Mononuclear cell (primary cell): ENCODE data around the gene CAVIN4. TPM values are rescaled to one million over a fixed set of nuclear protein-coding genes. Genes with fewer than 3 reads are reported as not detected.

Experiments used
- H3K27me3 ChIP-seq: 2 replicates; pipeline ENCODE4 v1.6.0; 2011; ENCODE audit warnings: low read length, control low read depth; ENCODE audit not compliant: insufficient read depth
- H3K4me1 ChIP-seq: 2 replicates; pipeline ENCODE4 v1.5.1; 2011; ENCODE audit warnings: mild to moderate bottlenecking, low read length, control low read depth; ENCODE audit not compliant: insufficient read depth
- H3K4me3 ChIP-seq: 2 replicates; pipeline ENCODE4 v1.5.1; 2011; ENCODE audit warnings: mild to moderate bottlenecking, low read length, moderate library complexity
- H3K9me3 ChIP-seq: 2 replicates; pipeline ENCODE4 v1.5.1; 2011; ENCODE audit warnings: low read depth, mild to moderate bottlenecking, control low read depth, low read length
- total RNA-seq: library from RNA; depleted of rRNA; stranded (reverse); fragments of >200 nt; gene quantifications from one replicate; pipeline ENCODE4 v1.2.3, GENCODE V29; 2012

CAVIN4 gene
- total RNA-seq, 1 donor = not detected

DNA sequence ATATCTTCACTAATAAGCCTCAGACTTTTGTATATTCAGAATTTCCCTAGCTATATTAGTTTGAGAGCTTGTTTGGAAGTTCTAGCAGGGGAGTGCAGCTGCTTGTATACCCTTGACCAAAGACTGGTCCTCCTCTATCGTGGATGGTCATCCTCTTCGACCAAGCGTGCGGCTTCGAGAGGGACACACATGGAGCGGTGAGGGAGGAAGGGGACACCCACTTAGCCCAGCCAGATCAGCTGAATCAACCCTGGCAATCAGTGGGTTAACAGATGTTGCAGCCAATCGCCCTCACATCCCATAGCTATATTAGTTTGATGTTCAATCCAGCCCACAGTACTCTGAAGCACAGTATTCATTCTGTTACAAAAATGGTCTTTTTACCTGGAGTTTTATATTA lies 3.2 kb downstream of the CAVIN4 start:
- H3K4me3 ChIP-seq = no peak overlapping the region
- no peaks in the 10 kb centered on the region for H3K9me3 ChIP-seq
- no peaks in the 10 kb centered on the region for H3K4me1 ChIP-seq
- no peaks in the 10 kb centered on the region for H3K27me3 ChIP-seq

DNA sequence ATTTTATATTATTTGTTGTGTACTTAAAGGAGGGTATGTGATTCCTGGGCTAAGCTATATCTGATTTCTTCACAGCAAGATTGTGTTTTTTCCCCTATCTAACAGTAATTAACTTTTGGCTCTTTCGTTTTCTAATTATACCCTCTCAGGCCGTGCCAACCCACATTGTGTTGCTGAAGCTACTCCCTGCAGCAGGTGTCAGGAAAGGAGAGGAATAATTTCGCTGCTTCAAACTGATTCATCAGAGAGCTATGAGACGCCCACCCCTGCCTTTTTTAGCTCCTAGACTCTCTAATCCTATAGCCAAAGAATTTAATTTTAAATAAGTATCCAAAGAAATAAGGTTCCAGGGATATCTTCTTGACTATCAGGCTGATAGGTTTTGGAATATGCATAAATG lies 3.8 kb downstream of the CAVIN4 start:
- no peaks in the 10 kb centered on the region for H3K9me3 ChIP-seq
- H3K4me1 ChIP-seq = no peaks in the 10 kb centered on the region
- no peak overlapping the region for H3K4me3 ChIP-seq
- H3K27me3 ChIP-seq = no peaks in the 10 kb centered on the region

DNA sequence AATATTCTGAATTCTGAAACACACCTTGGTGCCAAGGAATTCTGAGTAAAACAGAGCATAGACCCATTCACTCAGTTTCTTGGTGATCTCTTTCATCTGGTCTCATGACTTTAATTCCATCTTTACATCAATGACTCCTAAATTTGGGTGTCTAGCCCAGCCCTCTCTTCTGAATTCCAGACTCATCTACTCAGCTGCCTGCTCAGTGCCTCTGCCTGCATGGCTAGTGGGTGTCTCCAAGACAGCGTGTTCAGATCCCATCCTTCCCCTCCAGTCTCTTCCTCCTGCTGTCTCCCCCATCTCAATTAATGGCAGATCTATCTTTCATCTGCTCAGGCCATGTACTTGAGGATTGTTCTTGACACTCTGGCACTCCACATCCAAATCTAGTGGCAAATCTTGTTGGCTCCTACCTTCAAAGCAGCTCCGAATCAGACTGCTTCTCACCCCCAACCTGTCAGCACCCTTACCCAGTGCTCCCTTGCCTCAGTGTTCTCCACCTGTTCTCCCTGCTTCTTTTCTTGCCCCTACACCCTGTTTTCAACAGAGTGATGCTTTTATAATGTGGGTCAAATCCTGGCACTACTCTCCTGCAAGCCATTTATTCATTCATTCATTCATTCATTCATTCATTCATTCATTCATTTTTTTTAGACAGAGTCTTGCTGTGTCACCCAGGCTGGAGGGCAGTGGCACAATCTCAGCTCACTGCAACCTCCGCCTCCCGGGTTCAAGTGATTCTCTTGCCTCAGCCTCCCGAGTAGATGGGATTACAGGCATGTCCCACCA lies 5.3 kb downstream of the CAVIN4 start:
- H3K9me3 ChIP-seq = no peaks in the 10 kb centered on the region
- no peaks in the 10 kb centered on the region for H3K27me3 ChIP-seq
- H3K4me3 ChIP-seq = no peak overlapping the region
- no peaks in the 10 kb centered on the region for H3K4me1 ChIP-seq

DNA sequence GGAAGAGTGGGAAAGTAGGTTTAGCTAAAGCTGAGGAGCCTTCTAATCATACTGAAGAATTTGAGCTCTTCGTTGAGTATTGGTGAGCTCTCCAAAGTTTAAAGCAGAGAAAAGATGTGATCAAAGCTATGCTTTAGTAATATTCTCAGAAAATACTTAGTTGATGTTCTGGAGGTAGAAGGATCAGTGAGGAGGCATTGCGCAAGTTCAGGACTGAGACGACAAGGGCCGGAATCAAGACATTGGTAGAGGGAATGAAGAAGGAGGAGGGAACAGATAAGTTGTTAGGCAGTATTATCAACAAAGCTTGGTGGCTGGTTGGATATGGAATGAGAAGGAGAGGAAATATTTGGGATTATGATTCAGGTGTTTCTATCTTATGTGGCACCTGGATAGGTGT lies 7.1 kb downstream of the CAVIN4 start:
- Histone ChIP-seq H3K4me1 (no peaks in the 10 kb centered on the region), H3K9me3 (no peaks in the 10 kb centered on the region), H3K4me3 (no peak overlapping the region), H3K27me3 (no peaks in the 10 kb centered on the region)

DNA sequence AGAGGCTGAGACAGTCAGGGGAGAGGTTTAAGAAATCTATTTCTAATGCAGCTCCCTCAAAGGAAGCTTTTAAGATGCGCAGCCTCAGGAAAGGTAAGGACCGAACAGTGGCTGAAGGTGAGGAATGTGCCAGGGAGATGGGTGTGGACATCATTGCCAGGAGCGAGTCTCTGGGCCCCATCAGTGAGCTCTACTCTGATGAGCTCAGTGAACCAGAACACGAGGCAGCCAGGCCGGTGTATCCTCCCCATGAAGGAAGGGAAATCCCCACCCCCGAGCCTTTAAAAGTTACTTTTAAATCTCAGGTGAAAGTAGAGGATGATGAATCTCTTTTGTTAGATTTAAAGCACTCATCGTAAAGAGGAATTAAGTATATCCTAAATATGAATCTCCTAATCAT lies 8.2 kb downstream of the CAVIN4 start:
- H3K4me3 ChIP-seq = no peak overlapping the region
- no peaks in the 10 kb centered on the region for H3K9me3 ChIP-seq
- H3K4me1 ChIP-seq = no peaks in the 10 kb centered on the region
- H3K27me3 ChIP-seq = no peaks in the 10 kb centered on the region

DNA sequence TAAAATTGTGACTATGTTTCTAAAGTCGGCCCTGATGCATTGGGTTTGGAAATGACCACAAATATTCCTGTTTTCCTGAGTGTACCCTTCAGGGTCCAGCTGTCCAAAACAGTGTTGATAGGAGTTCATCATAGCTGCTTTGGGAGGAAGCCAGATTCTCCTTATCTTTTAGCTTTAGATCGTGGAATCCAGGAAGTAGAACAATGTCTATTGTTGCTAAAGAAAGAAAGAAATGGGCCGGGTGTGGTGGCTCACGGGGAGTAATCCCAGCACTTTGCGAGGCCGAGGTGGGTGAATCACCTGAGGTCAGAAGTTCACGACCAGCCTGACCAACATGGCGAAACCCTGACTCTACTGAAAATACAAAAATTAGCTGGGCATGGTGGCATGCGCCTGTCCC lies 9.5 kb downstream of the CAVIN4 start:
- Histone ChIP-seq H3K27me3 (no peaks in the 10 kb centered on the region), H3K4me1 (no peaks in the 10 kb centered on the region), H3K9me3 (no peaks in the 10 kb centered on the region), H3K4me3 (no peak overlapping the region)

DNA sequence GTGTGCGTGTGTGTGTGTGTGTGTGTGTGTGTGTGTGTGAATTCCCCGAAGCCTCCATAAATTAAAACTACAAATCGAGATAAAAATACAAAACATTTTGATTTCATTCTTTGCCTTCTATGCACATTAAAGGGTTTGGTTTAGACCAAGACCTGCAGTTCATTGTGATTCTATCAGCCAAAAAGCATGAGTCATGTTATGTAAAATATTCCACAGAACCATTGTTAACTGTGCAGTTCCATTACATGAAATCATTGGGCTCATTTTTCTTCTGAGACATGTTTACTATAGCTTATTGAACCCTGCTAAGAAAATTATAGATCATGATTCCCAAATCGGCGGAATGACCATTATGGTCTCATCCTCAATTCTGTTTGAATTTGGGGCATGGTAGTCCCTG lies 11.7 kb downstream of the CAVIN4 start:
- H3K27me3 ChIP-seq = no peaks in the 10 kb centered on the region
- no peaks in the 10 kb centered on the region for H3K4me1 ChIP-seq
- H3K9me3 ChIP-seq = no peaks in the 10 kb centered on the region
- H3K4me3 ChIP-seq = no peak overlapping the region

DNA sequence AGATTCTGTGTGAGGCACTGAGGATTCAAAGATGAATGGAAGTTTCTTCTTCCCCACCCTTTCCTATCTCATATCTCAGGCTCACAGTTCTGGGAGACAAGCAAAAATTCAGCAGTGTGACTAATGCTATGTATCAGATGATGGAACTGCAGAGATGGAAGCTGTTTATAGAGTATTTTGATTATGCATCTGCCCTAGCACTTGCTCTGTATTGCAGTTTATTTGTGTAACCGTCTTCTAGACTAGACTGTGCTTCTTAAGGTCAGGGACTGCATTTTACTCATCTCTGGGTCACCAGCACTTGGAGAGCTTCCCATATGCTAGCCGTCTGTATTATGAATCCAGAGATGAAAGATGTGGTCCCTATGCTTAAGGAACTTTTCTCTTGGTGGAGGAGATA lies 12.6 kb downstream of the CAVIN4 start:
- H3K4me3 ChIP-seq = no peak overlapping the region
- no peaks in the 10 kb centered on the region for H3K9me3 ChIP-seq
- no peaks in the 10 kb centered on the region for H3K27me3 ChIP-seq
- no peaks in the 10 kb centered on the region for H3K4me1 ChIP-seq

DNA sequence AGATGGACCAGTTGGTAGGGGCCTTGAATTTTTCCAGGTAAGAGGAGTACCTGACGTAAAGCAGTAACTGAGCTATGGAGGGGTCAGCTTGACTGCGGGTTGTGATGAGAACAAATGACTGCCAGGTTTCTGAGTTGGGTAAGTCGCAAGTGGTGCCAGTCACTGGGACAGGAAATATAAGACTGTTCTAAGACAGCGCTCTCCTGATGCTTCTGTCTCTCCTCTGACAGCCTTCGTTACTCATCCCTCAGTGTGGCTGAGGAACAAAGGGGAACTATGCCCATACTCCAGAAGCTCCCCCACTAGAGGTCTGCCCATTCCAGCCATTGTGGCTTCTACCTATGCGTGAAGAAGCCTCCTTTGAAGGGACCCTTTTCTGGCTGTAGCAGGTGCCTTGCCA lies 13.3 kb downstream of the CAVIN4 start:
- H3K4me1 ChIP-seq = no peaks in the 10 kb centered on the region
- H3K27me3 ChIP-seq = no peaks in the 10 kb centered on the region
- H3K9me3 ChIP-seq = no peaks in the 10 kb centered on the region
- no peak overlapping the region for H3K4me3 ChIP-seq

DNA sequence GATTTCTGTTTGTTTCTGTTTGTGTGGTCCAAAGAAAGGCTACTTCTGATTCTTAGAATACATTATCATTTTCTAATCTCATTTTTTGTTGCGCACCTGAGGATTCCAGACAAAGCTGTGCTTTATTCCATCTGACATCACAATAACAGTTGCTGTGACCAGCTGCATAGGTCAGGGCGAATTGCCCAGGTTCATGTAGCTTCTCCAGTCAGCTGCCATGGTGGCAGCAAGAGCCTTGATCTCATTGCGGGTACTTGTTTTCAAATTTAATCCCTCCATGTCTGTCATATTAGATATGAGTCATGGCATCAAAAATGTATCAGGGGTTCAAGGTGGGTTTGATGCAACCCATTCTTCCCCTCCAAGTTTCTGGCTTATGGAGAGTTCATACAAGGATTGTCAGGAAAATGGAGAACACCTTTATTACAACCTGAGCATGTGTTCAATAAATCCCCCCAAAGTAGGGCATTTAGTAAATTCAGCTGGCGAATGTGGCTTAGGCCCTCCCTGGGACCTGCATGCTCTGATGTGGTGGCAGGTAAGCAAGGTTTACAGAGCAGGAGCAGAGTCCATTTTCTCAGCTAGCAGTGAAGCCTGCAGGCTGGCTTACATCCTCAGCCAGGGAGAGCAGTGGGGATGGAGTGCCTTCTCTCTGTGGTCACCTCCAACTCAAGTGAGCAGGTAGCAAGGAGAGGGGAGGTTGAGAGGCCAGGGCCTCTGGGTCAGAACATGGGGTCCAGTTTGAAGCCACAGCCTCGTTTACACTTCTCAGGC lies 13.9 kb downstream of the CAVIN4 start:
- no peaks in the 10 kb centered on the region for H3K27me3 ChIP-seq
- no peaks in the 10 kb centered on the region for H3K4me1 ChIP-seq
- no peaks in the 10 kb centered on the region for H3K9me3 ChIP-seq
- H3K4me3 ChIP-seq = no peak overlapping the region

DNA sequence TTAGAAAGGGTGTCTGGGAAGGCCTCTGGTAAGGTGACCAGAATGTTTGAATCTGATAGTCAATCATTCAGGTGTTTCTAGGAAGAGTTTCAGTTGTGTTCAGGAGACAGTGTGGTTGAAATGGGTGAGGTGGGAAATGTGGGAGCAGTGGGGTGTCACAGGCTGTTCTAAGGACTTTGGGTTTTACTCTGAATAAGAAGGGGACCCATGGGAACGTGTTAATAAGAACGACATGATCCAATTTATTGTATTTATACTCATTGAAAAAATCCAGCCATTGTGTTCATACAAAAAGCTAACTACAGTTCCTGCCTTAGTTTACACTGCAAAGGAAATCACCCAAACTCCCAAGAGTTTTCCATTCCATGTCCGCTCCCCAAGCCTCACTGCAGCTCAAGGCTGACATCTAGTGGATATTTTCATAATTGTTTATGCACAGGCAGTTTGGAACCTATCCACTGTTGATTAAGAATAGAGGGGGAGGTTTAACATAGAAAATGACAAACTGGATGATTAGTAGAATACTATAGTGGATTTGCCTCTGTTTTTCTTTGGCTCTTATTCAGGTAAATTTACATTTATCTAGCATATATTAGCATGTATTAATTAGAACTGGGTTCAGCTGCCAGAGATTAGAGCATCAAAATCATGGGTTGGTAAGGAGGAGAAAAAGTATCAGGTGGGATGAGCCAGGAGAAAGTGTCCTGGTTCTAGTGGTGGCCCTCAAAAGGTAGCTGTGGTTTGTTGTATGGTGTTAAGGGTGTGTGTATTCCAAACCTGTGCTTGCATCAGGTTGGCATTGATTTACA lies 17.7 kb downstream of the CAVIN4 start:
- Histone ChIP-seq H3K9me3 (no peaks in the 10 kb centered on the region), H3K27me3 (no peaks in the 10 kb centered on the region), H3K4me1 (peaks cover 12% of the 10 kb centered on the region), H3K4me3 (no peak overlapping the region)

DNA sequence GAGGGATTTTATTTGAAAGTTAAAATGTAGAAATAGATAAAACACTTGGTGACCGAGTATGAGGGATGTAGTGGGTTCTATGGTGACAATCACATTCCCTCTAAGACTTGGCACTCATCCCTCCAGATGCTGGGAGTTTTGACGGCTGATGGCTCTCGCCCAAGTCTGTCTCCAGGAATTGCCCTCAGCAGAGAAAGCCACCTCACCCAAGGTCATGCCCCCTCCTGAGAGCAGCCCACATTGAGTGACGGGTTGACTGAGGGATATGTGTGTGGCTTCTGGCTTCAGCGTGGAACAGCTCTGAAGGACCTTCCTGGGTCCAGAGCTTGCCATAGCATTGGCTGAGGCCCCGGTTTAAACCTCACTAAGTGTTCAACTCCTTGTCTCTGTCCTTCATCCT lies 19.4 kb downstream of the CAVIN4 start:
- Histone ChIP-seq H3K9me3 (no peaks in the 10 kb centered on the region), H3K4me1 (peaks cover 12% of the 10 kb centered on the region), H3K4me3 (no peak overlapping the region), H3K27me3 (no peaks in the 10 kb centered on the region)

DNA sequence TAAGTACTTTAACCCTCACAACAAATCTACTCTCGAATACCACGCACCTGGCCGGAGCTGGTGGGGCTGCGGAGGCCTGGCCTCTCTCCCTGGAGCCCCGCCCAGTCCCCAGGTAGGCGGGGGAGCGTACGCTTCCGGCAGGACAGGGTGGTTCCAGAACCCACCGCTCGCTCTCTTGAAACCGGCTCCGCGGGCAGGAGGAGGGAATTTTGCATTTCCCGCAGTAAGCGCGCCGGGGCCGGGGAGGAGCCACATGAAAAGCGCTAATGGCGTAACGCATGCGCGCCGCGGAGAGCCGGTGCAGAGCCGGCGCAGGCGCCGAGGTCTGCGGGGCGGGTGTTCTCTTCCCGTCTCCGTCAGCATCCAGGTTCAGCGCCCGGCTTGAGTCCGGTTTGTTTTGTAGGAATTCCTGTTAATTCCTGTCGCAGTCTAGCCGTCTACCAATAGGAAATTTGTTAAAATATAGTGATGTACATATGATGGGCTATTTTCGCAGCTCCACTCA lies 20.8 kb downstream of the CAVIN4 start:
- Histone ChIP-seq H3K27me3 (no peaks in the 10 kb centered on the region), H3K4me1 (peaks cover 12% of the 10 kb centered on the region), H3K9me3 (no peaks in the 10 kb centered on the region), H3K4me3 (peak overlapping the region; percentile 20)

DNA sequence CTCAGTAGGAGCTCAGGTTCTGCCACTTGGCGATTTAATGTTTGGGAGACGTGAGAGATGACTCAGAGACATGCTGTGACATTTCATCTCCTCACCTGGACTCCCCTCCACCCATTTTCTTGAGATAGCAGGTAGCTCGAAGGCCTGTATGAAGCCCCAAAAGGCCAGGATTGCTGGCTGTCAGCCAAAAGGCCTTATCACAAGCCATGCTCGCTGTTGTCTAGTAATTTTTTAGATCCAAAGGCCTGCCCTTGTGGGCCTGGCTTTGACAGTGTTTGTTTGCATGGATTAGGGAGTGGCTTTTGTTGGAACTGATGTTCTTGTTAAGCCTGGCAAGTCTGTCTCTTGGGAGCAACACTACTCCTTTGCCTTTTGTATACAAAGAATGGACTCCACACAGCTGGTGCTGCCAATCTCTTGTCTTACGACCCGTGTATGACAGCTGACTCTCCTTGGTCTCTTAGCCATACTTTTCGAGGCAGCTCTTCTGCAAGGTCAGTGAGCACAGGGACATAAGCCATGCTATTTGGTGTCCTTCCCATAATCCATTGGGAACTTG lies 22.7 kb downstream of the CAVIN4 start:
- Histone ChIP-seq H3K27me3 (no peaks in the 10 kb centered on the region), H3K9me3 (no peaks in the 10 kb centered on the region), H3K4me1 (peaks cover 12% of the 10 kb centered on the region), H3K4me3 (no peak overlapping the region)

DNA sequence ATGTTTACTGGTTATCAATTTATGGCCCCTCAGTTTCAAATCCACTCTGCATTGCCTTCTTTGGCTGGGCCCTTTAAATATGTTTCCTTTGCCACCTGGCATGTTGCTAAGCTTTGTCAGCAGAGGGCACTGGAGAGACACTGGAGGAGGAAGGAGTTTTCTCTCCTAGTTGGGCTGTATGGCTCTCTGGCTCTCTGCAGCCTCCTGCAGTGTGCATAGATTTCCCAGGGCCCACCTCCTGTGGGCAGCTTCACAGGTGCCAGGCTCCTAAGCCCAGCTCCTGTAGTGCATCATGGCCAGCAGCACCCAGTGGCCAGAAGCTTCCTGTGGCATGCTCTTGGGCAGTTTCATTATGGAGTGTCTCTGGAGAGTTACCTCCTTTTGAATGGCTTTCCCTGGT lies 23.3 kb downstream of the CAVIN4 start:
- H3K4me3 ChIP-seq = no peak overlapping the region
- peaks cover 12% of the 10 kb centered on the region for H3K4me1 ChIP-seq

More for the DNA sequence above, 23.3 kb downstream of the CAVIN4 start:
- Histone ChIP-seq H3K27me3 (no peaks in the 10 kb centered on the region), H3K9me3 (no peaks in the 10 kb centered on the region)
